GM18502 (cell line): ENCODE measurements around the gene CLDN34.
A peak's percentile ranks its signal among the peaks of the same experiment; 100 is the strongest.

Experiments
- ATAC-seq: cut with Tn5 transposase; IDR thresholded peaks from one replicate; pipeline ENCODE4 v1.9.1; 2021; ENCODE audit warnings: mild to moderate bottlenecking; ENCODE audit not compliant: unreplicated experiment, poor library complexity

The CLDN34 gene

GRCh38 chrX:10014462-10015354, 47.5 kb downstream of the CLDN34 start:
- peak; percentile 74 for ATAC-seq

GRCh38 chrX:10015355-10015722, 48.2 kb downstream of the CLDN34 start:
- ATAC-seq, result peak; percentile 5

- peak; percentile 15 for ATAC-seq
Measured at GRCh38 chrX:10015723-10016518, 48.8 kb downstream of the CLDN34 start.

GRCh38 chrX:10016519-10017132, 49.5 kb downstream of the CLDN34 start:
- ATAC-seq, result no peak

- no peak for ATAC-seq
Measured at GRCh38 chrX:10017872-10018271, 50.7 kb downstream of the CLDN34 start.
